ENCODE measurements around the gene TRAPPC2. TPM values are rescaled to one million over a fixed set of nuclear protein-coding genes. Genes with fewer than 3 reads are reported as not detected.

Gene TRAPPC2
- total and polyA plus RNA-seq, 2 of the 13 experiments (the other 11 are each of a cell fraction or from before 2014, with no cell fraction given), result 4.4 to 8.1 TPM

DNA sequence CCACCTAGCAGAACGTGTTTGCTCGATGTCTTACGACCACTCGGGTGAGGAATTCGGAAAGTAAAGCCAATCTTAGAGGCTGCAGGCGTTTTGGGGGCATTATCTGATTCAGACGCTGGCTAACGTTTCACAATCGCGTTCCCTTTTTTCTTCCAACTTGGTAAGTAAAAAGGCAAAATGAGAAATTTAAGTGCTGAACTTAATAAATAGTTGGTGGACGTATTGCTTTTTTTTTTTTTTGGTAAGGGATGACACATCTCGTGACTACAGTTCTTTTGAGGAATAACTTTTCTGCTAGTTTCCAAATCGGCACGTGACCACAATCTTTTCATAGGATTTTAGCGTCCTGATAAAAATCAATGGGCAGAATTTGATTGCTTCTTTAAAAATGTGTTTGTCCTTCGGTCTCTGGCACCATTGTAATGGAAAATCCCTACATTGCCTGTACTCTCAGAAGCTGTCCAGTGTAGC, 44.6 kb downstream of the TRAPPC2 start:
- WGBS (ENCODE audit: low lambda C conversion rate), result 0% methylated on average over 16 of the region's 16 CpGs
- H3K27me3 ChIP-seq (ENCODE audit: control insufficient read depth in 1 of 2, insufficient read depth in 2 of 2, low read length in 2 of 2), result no peaks in the 10 kb centered on the region
- ATAC-seq (no peak), DNase-seq (ENCODE audit: low spot score) (no peak), FAIRE-seq (peak; percentile 61)
- BruUV-seq (replicated peaks), result TSS peak; percentile 71
- POLR2A ChIA-PET, result no interaction called here
- TF ChIP-seq PLRG1 (conservative IDR thresholded peaks at IDR 0.05) (no peak), SOX13 (IDR thresholded peaks at IDR 0.05) (no peak), SOX13 (CRISPR knock-in tag; conservative IDR thresholded peaks at IDR 0.05 in 1 of 2, IDR thresholded peaks at IDR 0.05 in 1 of 2) (no peak), ZNF749 (CRISPR knock-in tag; IDR thresholded peaks at IDR 0.05; ENCODE audit: borderline replicate concordance) (no peak)
- TF ChIP-seq, protein P1, sequence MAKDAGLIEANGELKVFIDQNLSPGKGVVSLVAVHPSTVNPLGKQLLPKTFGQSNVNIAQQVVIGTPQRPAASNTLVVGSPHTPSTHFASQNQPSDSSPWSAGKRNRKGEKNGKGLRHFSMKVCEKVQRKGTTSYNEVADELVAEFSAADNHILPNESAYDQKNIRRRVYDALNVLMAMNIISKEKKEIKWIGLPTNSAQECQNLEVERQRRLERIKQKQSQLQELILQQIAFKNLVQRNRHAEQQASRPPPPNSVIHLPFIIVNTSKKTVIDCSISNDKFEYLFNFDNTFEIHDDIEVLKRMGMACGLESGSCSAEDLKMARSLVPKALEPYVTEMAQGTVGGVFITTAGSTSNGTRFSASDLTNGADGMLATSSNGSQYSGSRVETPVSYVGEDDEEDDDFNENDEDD (CRISPR knock-in tag; IDR thresholded peaks at IDR 0.05; ENCODE audit: borderline replicate concordance), result no peak
- H3K4me2 ChIP-seq (ENCODE audit: low read depth, low read length), result peak overlapping the region; percentile 77
- in situ Hi-C loops (cut with HindIII; ENCODE audit: extremely low pct_ligation_motif_present, low pct_unique_long_range_greater_than_20kb), result no loop called here
- H4K20me1 ChIP-seq (ENCODE audit: insufficient read depth, low read length), result 0 out of 2 replicates have a peak, but pooled peaks cover 3% of the 10 kb centered on the region
- H3K9ac ChIP-seq (ENCODE audit: insufficient read depth, low read depth, low read length), result peak overlapping the region; percentile 83
- no peak overlapping the region for H2AFZ ChIP-seq (ENCODE audit: low read length)
- peaks cover 43% of the 10 kb centered on the region for H3K4me1 ChIP-seq (ENCODE audit: insufficient read depth, low read length)
- peaks cover 49% of the 10 kb centered on the region for H3K79me2 ChIP-seq (ENCODE audit: insufficient read depth, low read length)
- H3K4me3 ChIP-seq (replicated peaks in 1 of 3; ENCODE audit: insufficient read depth in 1 of 3, low read depth in 2 of 3, low read length in 3 of 3), result peak overlapping the region; percentile 68 to 88 (median 80)
- CTCF ChIA-PET (ENCODE audit: low intra/inter-chr PET ratio, low total read pairs), result no interaction called here
- peak overlapping the region; percentile 80 for H3K27ac ChIP-seq (ENCODE audit: extremely low read length, insufficient read depth, low read length)
- no peaks in the 10 kb centered on the region for H3K9me3 ChIP-seq (ENCODE audit: low read length)
- H3K36me3 ChIP-seq (replicated peaks in 1 of 2; ENCODE audit: control insufficient read depth in 1 of 2, insufficient read depth in 2 of 2, low read length in 2 of 2), result no peaks in the 10 kb centered on the region
- intact Hi-C loops (cut with micrococcal nuclease; ENCODE audit: unreplicated experiment), result loop anchor here (2.0 kb wide), 2 partner anchors 31 to 45 kb away; partner anchors contain the start of genes OFD1 and TRAPPC2
